H1 (cell line): ENCODE results near the gene WFDC10B. TPM values are rescaled to one million over a fixed set of nuclear protein-coding genes. Genes with fewer than 3 reads are reported as not detected.

Source experiments
- CHD7 ChIP-seq: fragments of 300-600 bp; sonication (generic); IDR thresholded peaks from 2 replicates; pipeline ENCODE4 v1.7.1; 2012; ENCODE audit warnings: low read length, moderate library complexity, mild to moderate bottlenecking, inconsistent platforms; ENCODE audit not compliant: insufficient replicate concordance
- EZH2 ChIP-seq: fragments of 200-600 bp; sonication (generic); IDR thresholded peaks from 2 replicates; pipeline ENCODE4 v1.7.1; 2012; ENCODE audit warnings: low read depth, mild to moderate bottlenecking, moderate library complexity, low read length, inconsistent platforms; ENCODE audit not compliant: severe bottlenecking
- SIN3A ChIP-seq, 2 experiments: IDR thresholded peaks in 1 of 2; conservative IDR thresholded peaks in 1 of 2; 2 replicates each; pipeline ENCODE4 v1.6.1; 2011 to 2012; ENCODE audit warnings: low read length in 2 of 2, improper control_type of control experiment in 1 of 2, low read depth in 1 of 2, mild to moderate bottlenecking in 1 of 2
- TEAD4 ChIP-seq: IDR thresholded peaks from 2 replicates; pipeline ENCODE4 v1.6.1; 2012; ENCODE audit warnings: low read depth, low read length, inconsistent platforms, mixed read lengths
- polyA plus RNA-seq, 7 experiments: library from polyadenylated mRNA; depleted of rRNA in 3 of 7; stranded (reverse) in 5 of 7; unstranded in 2 of 7; fragments of >200 nt in 5 of 7; fragments of 200-250 nt in 2 of 7; gene quantifications; 1 replicate in 5 of 7; 2 replicates in 1 of 7; 4 replicates in 1 of 7; pipeline versions ENCODE4 v1.2.1 to v1.2.3, GENCODE V29; 2011 to 2013; ENCODE audit warnings: missing spikeins in 2 of 7, mixed read lengths in 2 of 7
- total RNA-seq: library from RNA; stranded (reverse); fragmentation: NEBNext Ultra II Directional; extraction: Animal tissue kit (Norgen Biotek cat#: 25700); gene quantifications from 2 replicates; pipeline ENCODE4 v1.2.1, GENCODE V29; 2021

WFDC10B gene
- total and polyA plus RNA-seq, 2 of the 8 experiments (the other 6 are each of a cell fraction or from before 2014, with no cell fraction given), result 0.21 to 0.54 TPM

GRCh38 chr20:45725134-45725533 lies 20.3 kb upstream of the WFDC10B start (continued):
- TF ChIP-seq CHD7 (no peak), TEAD4 (no peak), SIN3A (conservative IDR thresholded peaks at IDR 0.05 in 1 of 2, IDR thresholded peaks at IDR 0.05 in 1 of 2; ENCODE audit: low read depth in 1 of 2, low read length in 2 of 2) (no peak), EZH2 (no peak)
